Measurements from ENCODE around the gene TTC28.

- no peak for TF ChIP-seq KLF16 (tag by site-specific recombination; IDR thresholded peaks at IDR 0.05)
- no peak for TF ChIP-seq REST (tag by site-specific recombination; IDR thresholded peaks at IDR 0.05)
Observed at GRCh38 chr22:28044546-28045173, 635.0 kb downstream of the TTC28 start.

Measured in HEK293 (cell line).